Liver (tissue), 9 donors: Measurements from ENCODE around the gene TMEM127. TPM values are rescaled to one million over a fixed set of nuclear protein-coding genes. Genes with fewer than 3 reads are reported as not detected.

ENCODE experiments used
- DNase-seq: peaks from one replicate; pipeline ENCODE4 v3.0.0-alpha.2; 2017; ENCODE audit warnings: low spot score
- H3K27ac ChIP-seq, 2 donors: one replicate each; pipeline ENCODE4 v1.7.0; 2013; ENCODE audit warnings: inconsistent platforms in 2 of 2, low read length in 2 of 2, control low read depth in 1 of 2, low read depth in 1 of 2, mild to moderate bottlenecking in 1 of 2
- H3K27me3 ChIP-seq, 4 donors: one replicate each; pipeline versions ENCODE4 v1.6.1 to v1.7.0; 2013; ENCODE audit warnings: low read length in 3 of 4, inconsistent platforms in 1 of 4, mild to moderate bottlenecking in 1 of 4, moderate library complexity in 1 of 4; ENCODE audit not compliant: control insufficient read depth in 4 of 4, insufficient read depth in 4 of 4
- H3K36me3 ChIP-seq, 4 donors: one replicate each; pipeline versions ENCODE4 v1.6.1 to v1.7.0; 2013; ENCODE audit warnings: low read length in 3 of 4, mild to moderate bottlenecking in 3 of 4, low read depth in 1 of 4, moderate library complexity in 1 of 4; ENCODE audit not compliant: control insufficient read depth in 4 of 4, insufficient read depth in 3 of 4
- H3K4me1 ChIP-seq, 4 donors: one replicate each; pipeline versions ENCODE4 v1.6.1 to v1.7.0; 2013; ENCODE audit warnings: low read length in 3 of 4, mild to moderate bottlenecking in 3 of 4, moderate library complexity in 1 of 4; ENCODE audit not compliant: control insufficient read depth in 4 of 4, insufficient read depth in 4 of 4
- H3K4me3 ChIP-seq, 3 donors: one replicate each; pipeline versions ENCODE4 v1.6.1 to v1.7.0; 2013; ENCODE audit warnings: low read length in 3 of 3, control low read depth in 1 of 3, low read depth in 1 of 3, mild to moderate bottlenecking in 1 of 3
- H3K9ac ChIP-seq, 2 donors: one replicate each; pipeline ENCODE4 v1.7.0; 2013; ENCODE audit warnings: low read length in 2 of 2, mild to moderate bottlenecking in 2 of 2, moderate library complexity in 2 of 2, control low read depth in 1 of 2, low read depth in 1 of 2
- H3K9me3 ChIP-seq, 4 donors: one replicate each; pipeline versions ENCODE4 v1.6.1 to v1.7.0; 2013; ENCODE audit warnings: low read length in 3 of 4; ENCODE audit not compliant: control insufficient read depth in 4 of 4
- ATF3 ChIP-seq: IDR thresholded peaks from 2 replicates; pipeline ENCODE4 v1.6.1; 2016; ENCODE audit warnings: antibody characterized with exemption
- CTCF ChIP-seq: fragments of 150-350 bp; IDR thresholded peaks from 2 replicates; pipeline ENCODE4 v1.5.1; 2017; ENCODE audit warnings: improper control_type of control experiment, low read depth, low read length; ENCODE audit not compliant: missing input control
- EGR1 ChIP-seq, 2 donors: IDR thresholded peaks; 2 replicates each; pipeline ENCODE4 v1.6.1; 2016 to 2018; ENCODE audit warnings: antibody characterized with exemption in 2 of 2, low read depth in 2 of 2
- FOXA2 ChIP-seq: IDR thresholded peaks from 2 replicates; pipeline ENCODE4 v1.6.1; 2016; ENCODE audit warnings: antibody characterized with exemption
- HNF4G ChIP-seq: IDR thresholded peaks from 2 replicates; pipeline ENCODE4 v1.6.1; 2016; ENCODE audit warnings: antibody characterized with exemption
- JUND ChIP-seq, 2 donors: IDR thresholded peaks; 2 replicates each; pipeline ENCODE4 v1.6.1; 2016; ENCODE audit warnings: antibody characterized with exemption in 2 of 2
- MAX ChIP-seq: IDR thresholded peaks from 2 replicates; pipeline ENCODE4 v1.6.1; 2016; ENCODE audit warnings: antibody characterized with exemption
- NR2F2 ChIP-seq: IDR thresholded peaks from 2 replicates; pipeline ENCODE4 v1.6.1; 2016; ENCODE audit warnings: antibody characterized with exemption
- RAD21 ChIP-seq, 2 donors: IDR thresholded peaks; 2 replicates each; pipeline ENCODE4 v1.6.1; 2016; ENCODE audit warnings: antibody characterized with exemption in 2 of 2, mild to moderate bottlenecking in 2 of 2
- REST ChIP-seq: IDR thresholded peaks from 2 replicates; pipeline ENCODE4 v1.6.1; 2016; ENCODE audit warnings: antibody characterized with exemption, mild to moderate bottlenecking
- SP1 ChIP-seq: IDR thresholded peaks from 2 replicates; pipeline ENCODE4 v1.6.1; 2018; ENCODE audit warnings: antibody characterized with exemption, mild to moderate bottlenecking
- TAF1 ChIP-seq: conservative IDR thresholded peaks from 2 replicates; pipeline ENCODE4 v1.6.1; 2016; ENCODE audit warnings: antibody characterized with exemption, mild to moderate bottlenecking
- ZBTB33 ChIP-seq: IDR thresholded peaks from 2 replicates; pipeline ENCODE4 v1.6.1; 2016; ENCODE audit warnings: antibody characterized with exemption
- WGBS: extraction: QIAGEN DNeasy Blood & Tissue Kit; methylation state at CpG from one replicate; pipeline ENCODE4 v1.1.7; 2013; 5-methylcytosine and 5-hydroxymethylcytosine counted together
- polyA plus RNA-seq, 2 donors: library from polyadenylated mRNA; stranded (reverse) in 1 of 2; unstranded in 1 of 2; fragments of 200-250 nt in 1 of 2; fragments of >200 nt in 1 of 2; fragmentation: Nextera tagmentation in 1 of 2; extraction: Ambion mirVana in 1 of 2; gene quantifications; one replicate each; pipeline versions ENCODE4 v1.2.1 to v1.2.3, GENCODE V29; 2013 to 2015
- total RNA-seq, 2 donors: library from RNA; depleted of rRNA; stranded (reverse); fragments of >200 nt; gene quantifications; one replicate each; pipeline ENCODE4 v1.2.3, GENCODE V29; 2014
- donor health status: healthy.
- donor health status: healthy.
- donor health status: healthy.
- donor health status: healthy.
- donor health status: healthy.

TMEM127 gene
- total and polyA plus RNA-seq, 4 donors: 11.2 to 27.5 (median 18.4) TPM

GRCh38 chr2:96315005-96315399 is 49.2 kb upstream of the TMEM127 start:
- DNase-seq: no peak
- no peaks in the 10 kb centered on the region for H3K9me3 ChIP-seq
- no peaks in the 10 kb centered on the region for H3K36me3 ChIP-seq
- no peak overlapping the region for H3K9ac ChIP-seq
- H3K27ac ChIP-seq: no peak overlapping the region
- no peak for TF ChIP-seq ATF3
- no peak for TF ChIP-seq ZBTB33
- no peak for TF ChIP-seq RAD21 (IDR thresholded peaks at IDR 0.05)
- TF ChIP-seq CTCF: no peak
- no peak for TF ChIP-seq EGR1 (IDR thresholded peaks at IDR 0.05; ENCODE audit: low read depth in 2 of 2)
- no peak for TF ChIP-seq FOXA2
- TF ChIP-seq NR2F2: no peak
- no peak for TF ChIP-seq MAX
- TF ChIP-seq HNF4G: no peak
- TF ChIP-seq JUND (IDR thresholded peaks at IDR 0.05): no peak
- no peak for TF ChIP-seq REST
- no peak for TF ChIP-seq TAF1
- H3K4me1 ChIP-seq: no peaks in the 10 kb centered on the region
- no peaks in the 10 kb centered on the region for H3K27me3 ChIP-seq
- no peak overlapping the region for H3K4me3 ChIP-seq
- WGBS: 74% methylated on average over 3 of the region's 3 CpGs

- no peak for TF ChIP-seq NR2F2
- no peak for TF ChIP-seq SP1
- no peak for TF ChIP-seq CTCF
- Histone ChIP-seq H3K27ac (no peak overlapping the region), H3K9ac (no peak overlapping the region), H3K4me1 (peaks cover 2 to 20% (median 13%) of the 10 kb centered on the region in 4 donors), H3K9me3 (no peaks in the 10 kb centered on the region), H3K4me3 (no peak overlapping the region), H3K36me3 (peaks cover 0 to 3% (median 2%) of the 10 kb centered on the region in 4 donors), H3K27me3 (no peaks in the 10 kb centered on the region)
- no peak for DNase-seq
- 88% methylated on average over 5 of the region's 5 CpGs for WGBS
Observed at GRCh38 chr2:96308248-96308647, 42.5 kb upstream of the TMEM127 start.
